GM12891 (cell line): ENCODE data around the gene NELFB.

Experiments used
- PAX5 ChIP-seq: IDR thresholded peaks from 2 replicates; pipeline ENCODE4 v1.6.1; 2011; ENCODE audit warnings: low read length, moderate library complexity, mild to moderate bottlenecking; ENCODE audit not compliant: insufficient read depth, severe bottlenecking
- POLR2A ChIP-seq: IDR thresholded peaks from 2 replicates; pipeline ENCODE4 v1.6.1; 2011; ENCODE audit warnings: low read depth, low read length, control low read depth
- POLR2AphosphoS5 ChIP-seq: IDR thresholded peaks from 2 replicates; pipeline ENCODE4 v1.6.1; 2011; ENCODE audit warnings: low read depth, low read length, control low read depth
- POU2F2 ChIP-seq: IDR thresholded peaks from 2 replicates; pipeline ENCODE4 v1.6.1; 2011; ENCODE audit warnings: low read depth, mild to moderate bottlenecking, control low read depth, low read length, moderate library complexity
- SPI1 ChIP-seq: IDR thresholded peaks from 2 replicates; pipeline ENCODE4 v1.6.1; 2011; ENCODE audit warnings: low read depth, low read length, control low read depth
- TAF1 ChIP-seq: IDR thresholded peaks from 2 replicates; pipeline ENCODE4 v1.6.1; 2011; ENCODE audit warnings: low read depth, low read length, control low read depth

DNA sequence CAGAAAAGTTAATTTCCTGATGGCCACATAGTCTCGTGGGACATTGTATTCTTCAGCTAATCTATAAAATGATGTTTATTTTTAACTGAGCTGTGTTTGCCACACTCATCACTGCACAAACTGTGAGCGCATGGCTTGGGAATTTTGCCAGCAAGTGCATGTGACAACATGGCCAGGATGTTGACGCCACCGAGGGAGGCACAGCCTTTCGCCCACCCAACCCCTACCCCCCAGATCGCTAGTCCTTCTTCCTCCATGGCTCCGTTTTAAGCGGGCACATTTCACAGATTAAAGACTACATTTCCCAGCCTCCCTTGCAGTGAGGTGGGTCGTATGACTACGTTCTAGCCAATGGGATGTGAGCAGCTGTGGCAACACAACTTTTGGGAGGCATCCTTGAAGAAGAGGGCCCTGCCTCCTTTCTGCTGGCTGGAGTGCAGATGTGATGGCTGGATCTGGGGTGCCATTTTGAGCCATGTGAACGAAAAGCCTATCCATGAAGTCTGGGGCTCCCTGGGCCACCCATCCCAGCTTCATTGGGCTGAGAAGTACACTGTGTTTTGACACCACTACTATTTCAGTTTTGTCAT, 39.1 kb downstream of the NELFB start:
- TF ChIP-seq POLR2A (no peak), POLR2AphosphoS5 (no peak), SPI1 (no peak), TAF1 (no peak), PAX5 (no peak), POU2F2 (no peak)
